22Rv1 (cell line): ENCODE measurements around the gene TTLL5.

Experiments
- ZFX ChIP-seq: fragments of 450-650 bp; IDR thresholded peaks from 2 replicates; pipeline ENCODE4 v1.6.1; 2017; ENCODE audit warnings: antibody characterized with exemption, borderline replicate concordance
- TF ChIP-seq, protein P1 (sequence below): fragments of 450-650 bp; IDR thresholded peaks from 2 replicates; pipeline ENCODE4 v1.5.1; 2017; ENCODE audit warnings: mild to moderate bottlenecking

- TF ChIP-seq, protein P1, sequence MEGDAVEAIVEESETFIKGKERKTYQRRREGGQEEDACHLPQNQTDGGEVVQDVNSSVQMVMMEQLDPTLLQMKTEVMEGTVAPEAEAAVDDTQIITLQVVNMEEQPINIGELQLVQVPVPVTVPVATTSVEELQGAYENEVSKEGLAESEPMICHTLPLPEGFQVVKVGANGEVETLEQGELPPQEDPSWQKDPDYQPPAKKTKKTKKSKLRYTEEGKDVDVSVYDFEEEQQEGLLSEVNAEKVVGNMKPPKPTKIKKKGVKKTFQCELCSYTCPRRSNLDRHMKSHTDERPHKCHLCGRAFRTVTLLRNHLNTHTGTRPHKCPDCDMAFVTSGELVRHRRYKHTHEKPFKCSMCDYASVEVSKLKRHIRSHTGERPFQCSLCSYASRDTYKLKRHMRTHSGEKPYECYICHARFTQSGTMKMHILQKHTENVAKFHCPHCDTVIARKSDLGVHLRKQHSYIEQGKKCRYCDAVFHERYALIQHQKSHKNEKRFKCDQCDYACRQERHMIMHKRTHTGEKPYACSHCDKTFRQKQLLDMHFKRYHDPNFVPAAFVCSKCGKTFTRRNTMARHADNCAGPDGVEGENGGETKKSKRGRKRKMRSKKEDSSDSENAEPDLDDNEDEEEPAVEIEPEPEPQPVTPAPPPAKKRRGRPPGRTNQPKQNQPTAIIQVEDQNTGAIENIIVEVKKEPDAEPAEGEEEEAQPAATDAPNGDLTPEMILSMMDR, result no peak
- TF ChIP-seq ZFX, result no peak
Observed at GRCh38 chr14:75720842-75721498, 59.9 kb downstream of the TTLL5 start.
